Measurements from ENCODE around the gene CNNM3.

- TF ChIP-seq EZH2phosphoT487 (IDR thresholded peaks at IDR 0.05; ENCODE audit: low read depth) (no peak), CTCF (IDR thresholded peaks at IDR 0.05; ENCODE audit: low read depth, low read length) (no peak)
Observed at GRCh38 chr2:96882230-96882629, 66.2 kb downstream of the CNNM3 start.
